GM12874 (cell line): ENCODE results near the gene ATXN7L2.

Experiments
- TF ChIP-seq, protein P1 (sequence below): IDR thresholded peaks from 2 replicates; pipeline ENCODE4 v1.5.1; 2011; ENCODE audit warnings: low read depth, mild to moderate bottlenecking, control low read depth, low read length, moderate library complexity; ENCODE audit not compliant: insufficient read depth

ATXN7L2 gene

DNA sequence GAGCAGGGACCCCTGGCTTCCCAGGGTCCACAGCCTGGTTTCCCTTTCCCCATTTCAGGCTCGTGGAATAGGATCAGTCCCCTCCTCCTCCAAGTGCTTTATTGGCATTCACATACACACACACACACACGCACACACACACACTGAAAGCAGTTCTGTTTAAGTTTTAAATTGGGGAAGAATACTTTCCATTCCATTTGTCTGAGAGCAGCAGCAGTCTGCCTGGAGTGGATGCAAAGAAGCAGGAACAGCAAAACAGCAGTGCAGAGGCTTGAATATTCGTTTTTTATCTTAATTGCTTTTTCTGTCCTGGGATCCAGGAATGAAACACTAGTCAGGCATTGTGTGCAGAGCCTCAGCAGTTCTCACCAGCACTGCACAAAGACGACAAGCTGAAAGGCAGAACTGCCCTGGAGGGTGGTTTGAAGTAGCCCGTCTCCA, 17.3 kb downstream of the ATXN7L2 start:
- TF ChIP-seq, protein P1, sequence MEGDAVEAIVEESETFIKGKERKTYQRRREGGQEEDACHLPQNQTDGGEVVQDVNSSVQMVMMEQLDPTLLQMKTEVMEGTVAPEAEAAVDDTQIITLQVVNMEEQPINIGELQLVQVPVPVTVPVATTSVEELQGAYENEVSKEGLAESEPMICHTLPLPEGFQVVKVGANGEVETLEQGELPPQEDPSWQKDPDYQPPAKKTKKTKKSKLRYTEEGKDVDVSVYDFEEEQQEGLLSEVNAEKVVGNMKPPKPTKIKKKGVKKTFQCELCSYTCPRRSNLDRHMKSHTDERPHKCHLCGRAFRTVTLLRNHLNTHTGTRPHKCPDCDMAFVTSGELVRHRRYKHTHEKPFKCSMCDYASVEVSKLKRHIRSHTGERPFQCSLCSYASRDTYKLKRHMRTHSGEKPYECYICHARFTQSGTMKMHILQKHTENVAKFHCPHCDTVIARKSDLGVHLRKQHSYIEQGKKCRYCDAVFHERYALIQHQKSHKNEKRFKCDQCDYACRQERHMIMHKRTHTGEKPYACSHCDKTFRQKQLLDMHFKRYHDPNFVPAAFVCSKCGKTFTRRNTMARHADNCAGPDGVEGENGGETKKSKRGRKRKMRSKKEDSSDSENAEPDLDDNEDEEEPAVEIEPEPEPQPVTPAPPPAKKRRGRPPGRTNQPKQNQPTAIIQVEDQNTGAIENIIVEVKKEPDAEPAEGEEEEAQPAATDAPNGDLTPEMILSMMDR: no peak

DNA sequence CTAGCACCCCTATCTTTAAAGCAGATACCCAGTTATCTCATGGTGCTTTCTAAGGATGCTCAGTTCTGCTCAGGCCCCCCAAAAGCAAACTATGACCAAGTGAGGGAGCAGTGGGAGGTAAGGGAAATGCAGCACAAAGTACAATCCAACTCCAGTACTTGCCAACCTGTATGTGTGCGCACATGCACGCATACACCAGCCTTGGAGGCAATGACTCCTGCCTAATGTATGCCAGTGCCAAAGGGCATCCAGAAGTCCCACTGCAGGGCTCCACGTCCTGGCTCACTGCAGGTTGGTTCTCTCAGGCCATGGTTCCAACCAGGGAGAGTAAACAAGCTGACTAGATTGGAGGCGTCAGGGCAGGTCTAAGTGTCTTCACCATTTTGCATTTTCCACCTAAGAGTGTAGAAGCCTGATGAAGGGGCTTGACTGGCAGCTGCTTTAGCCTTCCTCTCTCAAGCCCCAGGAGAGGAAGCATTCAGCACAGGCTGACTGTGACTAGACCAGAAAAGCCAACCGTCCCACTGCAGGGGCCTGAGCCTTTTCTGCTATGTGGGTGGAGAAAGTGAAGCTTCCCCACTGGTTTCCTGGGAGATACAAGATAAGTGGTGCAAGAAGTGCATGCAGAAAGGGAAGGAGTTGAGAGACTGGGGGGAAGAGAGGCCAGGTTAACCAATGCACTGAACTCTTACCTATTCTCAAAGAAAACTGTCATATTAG, 18.1 kb downstream of the ATXN7L2 start:
- TF ChIP-seq, protein P1: no peak

DNA sequence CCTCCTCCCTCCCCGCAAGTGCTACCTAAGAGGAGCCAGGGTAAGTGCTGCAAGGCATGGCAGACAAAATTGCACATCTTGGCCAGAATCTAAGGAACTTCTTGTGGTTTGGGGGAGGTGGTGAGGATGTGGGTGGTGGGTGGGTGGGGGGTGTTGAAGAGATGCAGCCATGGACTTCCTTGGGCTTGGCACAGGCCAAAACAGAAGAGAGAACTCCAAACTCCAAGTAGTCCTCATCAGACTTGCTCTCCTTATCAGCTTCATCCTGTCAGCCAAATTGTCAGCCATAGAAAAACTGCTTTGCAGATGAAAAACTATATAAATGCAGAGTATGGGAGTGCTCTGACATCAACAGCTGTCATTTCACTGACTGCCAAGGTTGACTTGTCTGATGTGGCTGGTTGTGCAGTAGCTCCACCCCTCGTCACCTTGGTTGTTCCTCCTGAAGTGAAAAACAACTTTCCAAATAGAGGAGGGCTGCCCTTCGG, 18.7 kb downstream of the ATXN7L2 start:
- TF ChIP-seq, protein P1: no peak

DNA sequence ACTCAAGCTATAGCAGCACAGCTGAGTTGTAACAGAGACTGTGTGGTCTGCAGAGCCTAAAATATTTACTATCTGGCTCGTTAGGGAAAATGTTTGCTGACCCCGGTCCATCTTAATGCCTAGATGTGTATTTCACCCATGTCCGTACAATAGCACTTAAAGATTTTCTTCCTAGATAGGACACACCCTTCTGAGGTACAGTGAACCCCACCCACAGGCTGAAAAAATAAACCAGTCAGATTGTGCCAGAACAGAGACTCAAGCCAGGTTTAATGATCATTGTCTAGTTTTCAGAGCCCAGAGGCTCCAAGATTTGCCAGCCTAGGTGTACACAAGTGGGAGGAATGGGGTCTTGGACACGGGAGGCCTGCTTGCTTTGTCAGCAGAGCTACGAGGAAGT, 20.2 kb downstream of the ATXN7L2 start:
- TF ChIP-seq, protein P1: no peak

DNA sequence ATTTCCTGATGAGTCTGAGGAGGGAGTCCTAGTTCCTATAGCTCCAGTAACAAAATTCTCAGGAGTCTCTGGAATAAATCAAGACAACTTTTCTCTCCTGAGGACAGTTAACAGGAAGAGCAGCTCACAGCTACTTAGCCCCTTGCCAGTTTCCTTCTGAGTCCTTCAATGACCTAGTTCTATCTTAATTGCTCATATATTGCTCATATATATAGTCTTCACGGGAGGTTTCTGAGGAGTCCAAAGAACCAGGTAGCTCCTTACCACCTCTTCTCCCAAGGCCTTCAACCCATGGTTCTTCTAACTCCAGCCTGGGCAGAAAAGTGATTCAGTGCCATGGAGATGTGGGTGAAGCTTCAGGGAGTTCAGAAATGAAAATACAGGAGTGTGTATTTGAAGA, 21.3 kb downstream of the ATXN7L2 start:
- TF ChIP-seq, protein P1: no peak

DNA sequence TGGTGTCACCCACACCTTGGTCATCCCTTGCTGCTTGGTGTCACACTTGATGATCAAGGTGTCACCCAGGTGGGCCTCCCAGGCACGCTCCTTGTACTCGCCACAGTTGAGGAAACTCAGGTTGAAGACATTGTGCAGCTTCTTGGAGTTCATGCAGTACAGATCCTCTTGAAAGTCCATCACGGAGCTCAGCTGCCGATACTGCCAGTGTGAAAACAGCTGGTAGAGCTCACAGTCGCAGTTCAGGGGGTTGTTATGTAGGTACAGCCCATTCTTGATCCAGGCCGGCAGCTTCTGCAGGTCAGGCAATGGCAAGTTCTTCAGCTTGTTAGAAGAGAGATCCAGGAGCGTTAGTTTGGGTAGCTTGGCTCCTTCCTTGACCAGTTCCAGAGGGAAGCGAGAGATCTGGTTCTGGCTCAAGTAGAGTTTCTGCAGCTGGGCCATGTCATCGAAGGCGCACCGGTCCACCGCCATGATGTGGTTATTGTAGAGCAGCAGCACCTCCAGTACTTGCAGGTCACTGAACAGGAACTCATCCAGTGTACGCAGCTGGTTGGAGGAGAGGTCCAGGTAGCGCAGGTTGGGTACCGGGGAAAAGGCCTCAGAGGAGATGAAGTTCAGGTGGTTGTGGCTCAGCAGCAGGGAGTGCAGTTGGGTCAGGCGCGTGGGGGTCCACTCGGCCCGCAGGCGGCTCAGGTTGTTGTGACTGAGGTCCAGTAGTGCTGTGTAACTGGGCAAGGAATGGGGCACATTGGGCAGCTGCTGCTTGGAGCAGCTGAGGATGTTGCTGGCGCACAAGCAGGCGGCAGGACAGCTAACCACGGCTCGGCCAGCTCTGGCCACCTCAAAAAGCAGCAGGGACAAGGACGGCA, 24.5 kb downstream of the ATXN7L2 start:
- TF ChIP-seq, protein P1: no peak

DNA sequence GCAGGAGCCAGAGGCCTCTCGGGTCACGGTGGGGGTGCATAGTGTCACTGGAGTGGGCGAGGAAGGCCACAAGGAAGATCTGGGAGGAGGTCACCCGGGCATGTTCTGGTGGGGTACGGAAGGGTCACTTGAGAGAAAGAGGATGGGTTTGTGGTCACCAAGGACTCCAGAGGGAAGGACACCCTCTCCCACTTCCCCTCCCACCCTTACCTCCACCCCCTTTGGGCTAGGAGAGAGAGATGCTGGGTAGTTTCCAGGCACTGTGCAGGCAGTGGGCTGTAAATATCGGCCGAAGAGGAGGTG, 25.1 kb downstream of the ATXN7L2 start:
- TF ChIP-seq, protein P1: no peak
